Loucy (cell line): ENCODE results near the gene ERP44.
"Not testable (repeated sequence)": the region's sequence is repeated elsewhere in the genome, so short reads cannot be mapped to it uniquely, and the experiment has no call there.

Experiments used
- H2AFZ ChIP-seq: fragments of 200-600 bp; sonication (generic); 2 replicates; pipeline ENCODE4 v1.6.0; 2016; ENCODE audit warnings: antibody characterized with exemption, mild to moderate bottlenecking, low read length, moderate library complexity
- H3F3A ChIP-seq: fragments of 200-600 bp; 2 replicates; pipeline ENCODE4 v1.6.0; 2016; ENCODE audit warnings: antibody characterized with exemption, low read depth, mild to moderate bottlenecking
- H3K27me3 ChIP-seq: fragments of 200-600 bp; sonication (generic); 2 replicates; pipeline ENCODE4 v1.6.1; 2014; ENCODE audit warnings: low read length, mild to moderate bottlenecking; ENCODE audit not compliant: insufficient read depth, poor library complexity, severe bottlenecking
- H3K36me3 ChIP-seq: fragments of 200-600 bp; sonication (generic); 2 replicates; pipeline ENCODE4 v1.6.1; 2016; ENCODE audit warnings: low read length; ENCODE audit not compliant: insufficient read depth
- H3K4me1 ChIP-seq: fragments of 200-600 bp; sonication (generic); 2 replicates; pipeline ENCODE4 v1.5.1; 2014; ENCODE audit warnings: low read length, mild to moderate bottlenecking; ENCODE audit not compliant: insufficient read depth, poor library complexity, severe bottlenecking
- H3K4me2 ChIP-seq: fragments of 200-600 bp; sonication (generic); 2 replicates; pipeline ENCODE4 v1.6.0; 2014; ENCODE audit warnings: antibody characterized with exemption, low read length, low read depth, mild to moderate bottlenecking; ENCODE audit not compliant: poor library complexity, severe bottlenecking
- H3K4me3 ChIP-seq: fragments of 200-600 bp; sonication (generic); 2 replicates; pipeline ENCODE4 v1.5.1; 2014; ENCODE audit warnings: low read length, mild to moderate bottlenecking, mixed read lengths; ENCODE audit not compliant: poor library complexity, severe bottlenecking
- H3K79me2 ChIP-seq: fragments of 200-600 bp; sonication (generic); 2 replicates; pipeline ENCODE4 v1.6.1; 2014; ENCODE audit warnings: low read length; ENCODE audit not compliant: insufficient read depth
- H3K9ac ChIP-seq: fragments of 200-600 bp; sonication (generic); 2 replicates; pipeline ENCODE4 v1.6.0; 2014; ENCODE audit warnings: mild to moderate bottlenecking, low read depth, low read length, moderate library complexity; ENCODE audit not compliant: poor library complexity, severe bottlenecking
- H3K9me2 ChIP-seq: fragments of 200-600 bp; sonication (generic); replicated peaks from 2 replicates; pipeline ENCODE4 v1.6.1; 2016; ENCODE audit warnings: low read depth, low read length, mixed read lengths
- H3K9me3 ChIP-seq: fragments of 200-600 bp; sonication (generic); 2 replicates; pipeline ENCODE4 v1.6.1; 2014; ENCODE audit warnings: mild to moderate bottlenecking, antibody characterized with exemption, low read length, low read depth; ENCODE audit not compliant: insufficient read depth
- H4K20me1 ChIP-seq: fragments of 200-600 bp; sonication (generic); 2 replicates; pipeline ENCODE4 v1.6.0; 2014; ENCODE audit warnings: antibody characterized with exemption, low read length, mild to moderate bottlenecking; ENCODE audit not compliant: insufficient read depth, poor library complexity, severe bottlenecking
- EZH2phosphoT487 ChIP-seq: fragments of 200-600 bp; IDR thresholded peaks from 2 replicates; pipeline ENCODE4 v1.6.1; 2018; ENCODE audit warnings: antibody characterized with exemption, mild to moderate bottlenecking, moderate library complexity, borderline replicate concordance
- TF ChIP-seq, protein P1 (sequence below): fragments of 200-600 bp; sonication (generic); conservative IDR thresholded peaks from 2 replicates; pipeline ENCODE4 v1.5.1; 2014; ENCODE audit warnings: mild to moderate bottlenecking, antibody characterized with exemption, low read length

Gene ERP44

GRCh38 chr9:100098887-100099721 is at the start of gene ERP44, which contains the start of gene INVS:
Gene ERP44 (minus strand): TSS chr9:100099000. CDS start chr9:100098840, 160 bp downstream.
Gene INVS (plus strand): TSS chr9:100099243. CDS start chr9:100104522, 5,279 bp downstream.
- peaks cover 32% of the 10 kb centered on the region for H4K20me1 ChIP-seq
- H3K4me1 ChIP-seq: peaks cover 35% of the 10 kb centered on the region
- H3K4me3 ChIP-seq: peak within 1 kb of the TSS; percentile 91
- H2AFZ ChIP-seq: peak within 1 kb of the TSS; percentile 79
- H3K9me2 ChIP-seq: no peaks in the 10 kb centered on the region
- TF ChIP-seq, protein P1, sequence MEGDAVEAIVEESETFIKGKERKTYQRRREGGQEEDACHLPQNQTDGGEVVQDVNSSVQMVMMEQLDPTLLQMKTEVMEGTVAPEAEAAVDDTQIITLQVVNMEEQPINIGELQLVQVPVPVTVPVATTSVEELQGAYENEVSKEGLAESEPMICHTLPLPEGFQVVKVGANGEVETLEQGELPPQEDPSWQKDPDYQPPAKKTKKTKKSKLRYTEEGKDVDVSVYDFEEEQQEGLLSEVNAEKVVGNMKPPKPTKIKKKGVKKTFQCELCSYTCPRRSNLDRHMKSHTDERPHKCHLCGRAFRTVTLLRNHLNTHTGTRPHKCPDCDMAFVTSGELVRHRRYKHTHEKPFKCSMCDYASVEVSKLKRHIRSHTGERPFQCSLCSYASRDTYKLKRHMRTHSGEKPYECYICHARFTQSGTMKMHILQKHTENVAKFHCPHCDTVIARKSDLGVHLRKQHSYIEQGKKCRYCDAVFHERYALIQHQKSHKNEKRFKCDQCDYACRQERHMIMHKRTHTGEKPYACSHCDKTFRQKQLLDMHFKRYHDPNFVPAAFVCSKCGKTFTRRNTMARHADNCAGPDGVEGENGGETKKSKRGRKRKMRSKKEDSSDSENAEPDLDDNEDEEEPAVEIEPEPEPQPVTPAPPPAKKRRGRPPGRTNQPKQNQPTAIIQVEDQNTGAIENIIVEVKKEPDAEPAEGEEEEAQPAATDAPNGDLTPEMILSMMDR: no peak
- no peak for TF ChIP-seq EZH2phosphoT487
- peaks cover 59% of the 10 kb centered on the region for H3K79me2 ChIP-seq
- peak within 1 kb of the TSS; percentile 92 for H3K9ac ChIP-seq
- peak within 1 kb of the TSS; percentile 94 for H3K4me2 ChIP-seq
- no peaks in the 10 kb centered on the region for H3K9me3 ChIP-seq
- no peaks in the 10 kb centered on the region for H3K36me3 ChIP-seq
- no peaks in the 10 kb centered on the region for H3K27me3 ChIP-seq
- H3F3A ChIP-seq: no peaks in the 10 kb centered on the region

GRCh38 chr9:100145976-100146375 is 47.2 kb upstream of the ERP44 start:
- not testable (repeated sequence) for H3K36me3 ChIP-seq, H3K9me3 ChIP-seq, H3K4me3 ChIP-seq, H2AFZ ChIP-seq, H3K9me2 ChIP-seq, H3K9ac ChIP-seq, H3K79me2 ChIP-seq, H4K20me1 ChIP-seq, H3K4me1 ChIP-seq, H3K4me2 ChIP-seq, H3F3A ChIP-seq, H3K27me3 ChIP-seq

DNA sequence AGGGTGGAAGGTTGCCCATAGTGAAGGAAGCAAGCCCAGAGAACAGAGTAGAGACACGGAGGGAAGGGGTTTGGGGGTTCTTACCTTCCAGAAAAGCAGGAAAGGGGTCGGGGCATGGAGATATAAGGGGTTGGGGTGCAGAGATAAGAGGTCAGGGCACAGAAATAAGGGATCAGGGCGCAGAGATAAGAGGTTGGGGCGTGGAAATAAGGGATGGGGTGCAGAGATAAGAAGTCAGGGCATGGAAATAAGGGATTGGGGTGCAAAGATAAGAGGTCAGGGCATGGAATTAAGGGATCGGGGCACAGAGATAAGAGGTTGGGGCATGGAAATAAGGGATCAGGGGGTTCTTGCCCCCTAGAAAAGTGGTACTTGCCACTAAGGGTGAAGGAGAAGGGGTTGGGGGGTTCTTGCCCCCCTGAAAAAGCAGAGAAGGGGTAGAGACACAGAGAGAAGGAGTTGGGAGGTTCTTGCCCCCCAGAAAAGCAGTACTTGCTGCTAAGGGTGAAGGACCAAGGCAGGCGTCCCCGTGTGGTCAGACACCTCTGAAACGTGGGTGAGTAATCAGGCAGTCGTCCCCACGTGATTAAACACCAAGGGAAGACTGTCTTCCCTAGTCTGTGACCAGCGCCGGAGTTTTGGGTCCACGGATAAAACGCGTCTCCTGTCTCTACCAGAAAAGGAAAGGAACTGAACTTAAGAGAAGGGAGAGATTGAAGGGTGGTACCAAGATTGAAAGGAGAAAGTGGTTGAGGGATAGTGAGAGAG is 46.6 kb upstream of the ERP44 start:
- H3K4me2 ChIP-seq, H3K79me2 ChIP-seq, H4K20me1 ChIP-seq, H3K27me3 ChIP-seq, H3K9ac ChIP-seq, H3K36me3 ChIP-seq, H3K4me1 ChIP-seq, H3F3A ChIP-seq, H2AFZ ChIP-seq, H3K4me3 ChIP-seq, H3K9me3 ChIP-seq, H3K9me2 ChIP-seq: not testable (repeated sequence)

DNA sequence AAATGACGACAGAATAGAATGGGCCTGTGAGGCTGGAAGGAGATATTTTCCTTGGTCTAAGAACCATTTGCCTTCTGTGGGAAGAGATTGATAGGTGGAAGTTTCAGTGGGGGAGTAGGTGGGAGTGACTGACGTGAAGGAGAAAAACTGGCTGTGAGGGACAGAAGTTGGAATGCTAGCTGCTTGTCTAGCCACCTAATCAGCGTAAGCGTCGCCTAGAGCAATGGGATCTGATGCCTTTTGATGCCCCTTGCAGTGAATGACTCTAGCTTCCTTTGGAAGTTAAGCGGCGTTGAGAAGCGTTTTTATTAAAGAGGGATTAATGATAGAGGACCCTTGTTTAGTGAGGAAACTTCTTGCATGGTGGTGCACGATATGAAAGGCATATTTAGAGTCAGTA is 43.1 kb upstream of the ERP44 start:
- not testable (repeated sequence) for H3F3A ChIP-seq, H3K4me2 ChIP-seq, H3K9ac ChIP-seq

GRCh38 chr9:100140303-100140702 is 41.5 kb upstream of the ERP44 start:
- H3K4me1 ChIP-seq, H3K27me3 ChIP-seq, H3K79me2 ChIP-seq, H3K9me2 ChIP-seq, H3K9me3 ChIP-seq, H3K4me2 ChIP-seq, H3K9ac ChIP-seq, H4K20me1 ChIP-seq, H3F3A ChIP-seq, H3K4me3 ChIP-seq, H2AFZ ChIP-seq, H3K36me3 ChIP-seq: not testable (repeated sequence)

More for the DNA sequence above, 43.1 kb upstream of the ERP44 start:
- H3K4me1 ChIP-seq, H4K20me1 ChIP-seq, H3K27me3 ChIP-seq, H2AFZ ChIP-seq, H3K36me3 ChIP-seq, H3K9me3 ChIP-seq, H3K9me2 ChIP-seq, H3K79me2 ChIP-seq, H3K4me3 ChIP-seq: not testable (repeated sequence)
